A549 (cell line): Measurements from ENCODE around the gene DBF4B. TPM values are rescaled to one million over a fixed set of nuclear protein-coding genes. Genes with fewer than 3 reads are reported as not detected.

ENCODE experiments used
- ATAC-seq, 2 experiments: fragments of 200-7000 bp in 1 of 2; fragments of >200 bp in 1 of 2; cut with Nextera tagmentation in 1 of 2; cut with Tn5 transposase in 1 of 2; 3 replicates each; pipeline versions ENCODE4 v1.8.0 to v1.9.1; 2018 to 2020; ENCODE audit warnings: mild to moderate bottlenecking in 1 of 2, moderate library complexity in 1 of 2
- CTCF ChIA-PET: fragments of 300-600 bp; sonication (Branson Sonifier 250); formaldehyde crosslinking; extraction: SDS; loops from one replicate; lab custom pipeline; 2021; ENCODE audit warnings: antibody characterized with exemption, inconsistent platforms; lab: Yijun Ruan, JAX
- POLR2A ChIA-PET: fragments of 350-600 bp; formaldehyde crosslinking; extraction: SDS; loops from one replicate; lab custom pipeline; 2021; ENCODE audit warnings: antibody characterized with exemption, inconsistent platforms; lab: Yijun Ruan, JAX
- DNase-seq, 2 experiments: peaks; one replicate each; pipeline versions ENCODE4 v3.0.0 to v3.0.0-alpha.2; 2011 to 2016; ENCODE audit warnings: low read depth in 1 of 2, low spot score in 1 of 2
- FAIRE-seq: peaks from 2 replicates; lab custom pipeline; 2011; peaks lifted over from hg19 to GRCh38; lab: Jason Lieb, UNC
- H3K27ac ChIP-seq, 2 experiments: fragments of >200 bp; sonication (Bioruptor Twin); formaldehyde crosslinking; 3 replicates each; pipeline ENCODE4 v1.5.1; 2016 to 2017
- H3K4me1 ChIP-seq: fragments of >200 bp; sonication (Bioruptor Twin); formaldehyde crosslinking; 3 replicates; pipeline ENCODE4 v1.6.1; 2016
- H3K4me2 ChIP-seq: fragments of >200 bp; sonication (Bioruptor Twin); formaldehyde crosslinking; 3 replicates; pipeline ENCODE4 v1.6.1; 2016
- H3K4me3 ChIP-seq: fragments of >200 bp; sonication (Bioruptor Twin); formaldehyde crosslinking; 3 replicates; pipeline ENCODE4 v1.5.1; 2016
- H3K9me3 ChIP-seq: fragments of >200 bp; sonication (Bioruptor Twin); formaldehyde crosslinking; 3 replicates; pipeline ENCODE4 v1.6.1; 2016
- BHLHE40 ChIP-seq: IDR thresholded peaks from 2 replicates; pipeline ENCODE4 v1.6.1; 2012; ENCODE audit warnings: low read depth, low read length, inconsistent platforms
- CEBPB ChIP-seq, 2 experiments: fragments of >200 bp in 1 of 2; sonication (Bioruptor Twin) in 1 of 2; formaldehyde crosslinking in 1 of 2; IDR thresholded peaks; 2 replicates each; pipeline ENCODE4 v1.6.1; 2012 to 2016
- CHD4 ChIP-seq: fragments of 200-600 bp; sonication (generic); IDR thresholded peaks from 2 replicates; pipeline ENCODE4 v1.6.1; 2016; ENCODE audit warnings: antibody characterized with exemption, mild to moderate bottlenecking, borderline replicate concordance
- EHMT2 ChIP-seq: fragments of 200-600 bp; sonication (generic); IDR thresholded peaks from 2 replicates; pipeline ENCODE4 v1.6.1; 2016; ENCODE audit warnings: antibody characterized with exemption, low read depth, mild to moderate bottlenecking, moderate library complexity
- EP300 ChIP-seq, 2 experiments: fragments of >200 bp; sonication (Bioruptor Twin); formaldehyde crosslinking; IDR thresholded peaks; 2 replicates in 1 of 2; 3 replicates in 1 of 2; pipeline ENCODE4 v1.6.1; 2016 to 2017
- ESRRA ChIP-seq: fragments of 150-350 bp; IDR thresholded peaks from 2 replicates; pipeline ENCODE4 v1.6.1; 2014; ENCODE audit warnings: mild to moderate bottlenecking, low read length, borderline replicate concordance
- FOSB ChIP-seq: fragments of 250-450 bp; sonication (Bioruptor Pico); IDR thresholded peaks from 2 replicates; pipeline ENCODE4 v1.5.0; 2020; ENCODE audit warnings: mild to moderate bottlenecking, moderate library complexity
- FOSL2 ChIP-seq, 2 experiments: fragments of 450-650 bp in 1 of 2; fragments of >200 bp in 1 of 2; sonication (Bioruptor Twin) in 1 of 2; formaldehyde crosslinking; IDR thresholded peaks; 2 replicates each; pipeline versions ENCODE4 v1.5.0 to v1.6.1; 2016 to 2020; ENCODE audit warnings: mild to moderate bottlenecking in 1 of 2, moderate library complexity in 1 of 2
- HOXB13 ChIP-seq: fragments of 250-450 bp; sonication (Bioruptor Pico); IDR thresholded peaks from 2 replicates; pipeline ENCODE4 v1.5.0; 2020; ENCODE audit warnings: low read depth, mild to moderate bottlenecking, moderate library complexity
- HOXB5 ChIP-seq: fragments of 250-450 bp; sonication (Bioruptor Pico); IDR thresholded peaks from 2 replicates; pipeline ENCODE4 v1.5.0; 2020; ENCODE audit warnings: mild to moderate bottlenecking, moderate library complexity
- MAFK ChIP-seq: fragments of 450-650 bp; IDR thresholded peaks from 2 replicates; pipeline ENCODE4 v1.6.1; 2014; ENCODE audit not compliant: partially characterized antibody
- MYC ChIP-seq: IDR thresholded peaks from 2 replicates; pipeline ENCODE4 v1.6.1; 2012; ENCODE audit warnings: mild to moderate bottlenecking, inconsistent platforms, low read length, improper control_type of control experiment, borderline replicate concordance
- NFE2L2 ChIP-seq: fragments of 150-350 bp; conservative IDR thresholded peaks from 2 replicates; pipeline ENCODE4 v1.6.1; 2014; ENCODE audit warnings: low read length
- PHF8 ChIP-seq: fragments of 200-600 bp; sonication (generic); IDR thresholded peaks from 2 replicates; pipeline ENCODE4 v1.6.1; 2016; ENCODE audit warnings: low read depth, mild to moderate bottlenecking, antibody characterized with exemption, moderate library complexity, borderline replicate concordance
- POLR2A ChIP-seq: IDR thresholded peaks from 2 replicates; pipeline ENCODE4 v1.6.1; 2012; ENCODE audit warnings: mild to moderate bottlenecking, low read length
- POLR2AphosphoS2 ChIP-seq: conservative IDR thresholded peaks from 2 replicates; pipeline ENCODE4 v1.6.1; 2012; ENCODE audit warnings: low read length, improper control_type of control experiment, inconsistent platforms
- RAD21 ChIP-seq, 2 experiments: fragments of >200 bp in 1 of 2; sonication (Bioruptor Twin) in 1 of 2; formaldehyde crosslinking in 1 of 2; IDR thresholded peaks in 1 of 2; conservative IDR thresholded peaks in 1 of 2; 2 replicates in 1 of 2; 3 replicates in 1 of 2; pipeline ENCODE4 v1.6.1; 2012 to 2018; ENCODE audit warnings: inconsistent platforms in 1 of 2
- RARB ChIP-seq: fragments of 250-450 bp; sonication (Bioruptor Pico); IDR thresholded peaks from 2 replicates; pipeline ENCODE4 v1.8.0; 2021; ENCODE audit warnings: mild to moderate bottlenecking, moderate library complexity
- RCOR1 ChIP-seq: fragments of 150-350 bp; IDR thresholded peaks from 2 replicates; pipeline ENCODE4 v1.6.1; 2014; ENCODE audit warnings: antibody characterized with exemption, low read length, low read depth
- RFX5 ChIP-seq: fragments of 450-650 bp; IDR thresholded peaks from 2 replicates; pipeline ENCODE4 v1.7.1; 2014; ENCODE audit warnings: antibody characterized with exemption, mild to moderate bottlenecking, moderate library complexity
- RNF2 ChIP-seq: fragments of 200-600 bp; sonication (generic); IDR thresholded peaks from 2 replicates; pipeline ENCODE4 v1.6.1; 2016; ENCODE audit warnings: low read depth, mild to moderate bottlenecking, antibody characterized with exemption, moderate library complexity, borderline replicate concordance
- SMC3 ChIP-seq: fragments of >200 bp; sonication (Bioruptor Twin); formaldehyde crosslinking; IDR thresholded peaks from 3 replicates; pipeline ENCODE4 v1.6.1; 2018; ENCODE audit warnings: inconsistent platforms
- SREBF2 ChIP-seq: fragments of 450-650 bp; IDR thresholded peaks from 2 replicates; pipeline ENCODE4 v1.6.1; 2014; ENCODE audit warnings: mild to moderate bottlenecking, moderate library complexity
- ZFP36 ChIP-seq: fragments of 450-650 bp; IDR thresholded peaks from 2 replicates; pipeline ENCODE4 v1.6.1; 2014; ENCODE audit warnings: borderline replicate concordance; ENCODE audit not compliant: partially characterized antibody
- ZNF302 ChIP-seq: fragments of 250-450 bp; sonication (Bioruptor Pico); IDR thresholded peaks from 2 replicates; pipeline ENCODE4 v1.9.0; 2021; ENCODE audit warnings: inconsistent platforms, mild to moderate bottlenecking, moderate library complexity
- WGBS: methylation state at CpG from one replicate; pipeline ENCODE4 v1.1.6; 2017; ENCODE audit errors: missing lambda C conversion rate; 5-methylcytosine and 5-hydroxymethylcytosine counted together
- polyA plus RNA-seq, 4 experiments: library from polyadenylated mRNA; depleted of rRNA in 3 of 4; stranded (reverse); fragments of >200 nt; fragmentation: RNase III in 1 of 4; extraction: RNeasy Plus Mini Kit Qiagen cat#74134 plus additional on column Dnase treatment in 1 of 4; gene quantifications; 2 replicates in 3 of 4; 3 replicates in 1 of 4; pipeline ENCODE4 v1.2.3, GENCODE V29; 2011 to 2017
- TF ChIP-seq, protein P1 (sequence below): fragments of >200 bp; sonication (Bioruptor Twin); formaldehyde crosslinking; IDR thresholded peaks from 3 replicates; pipeline ENCODE4 v1.5.1; 2016
- TF ChIP-seq, protein P2 (sequence below): fragments of 450-650 bp; IDR thresholded peaks from 2 replicates; pipeline ENCODE4 v1.6.1; 2014; ENCODE audit warnings: antibody characterized with exemption
- TF ChIP-seq, protein P3 (sequence below): fragments of >200 bp; sonication (Bioruptor Twin); formaldehyde crosslinking; IDR thresholded peaks from 3 replicates; pipeline ENCODE4 v1.6.1; 2016
- TF ChIP-seq, protein P4 (sequence below): IDR thresholded peaks from 2 replicates; pipeline ENCODE4 v1.6.1; 2012; ENCODE audit warnings: low read depth, borderline replicate concordance

The DBF4B gene
- polyA plus RNA-seq, 2 of the 4 experiments (the other 2 are of a cell fraction): 16.9 to 32.3 TPM

DNA sequence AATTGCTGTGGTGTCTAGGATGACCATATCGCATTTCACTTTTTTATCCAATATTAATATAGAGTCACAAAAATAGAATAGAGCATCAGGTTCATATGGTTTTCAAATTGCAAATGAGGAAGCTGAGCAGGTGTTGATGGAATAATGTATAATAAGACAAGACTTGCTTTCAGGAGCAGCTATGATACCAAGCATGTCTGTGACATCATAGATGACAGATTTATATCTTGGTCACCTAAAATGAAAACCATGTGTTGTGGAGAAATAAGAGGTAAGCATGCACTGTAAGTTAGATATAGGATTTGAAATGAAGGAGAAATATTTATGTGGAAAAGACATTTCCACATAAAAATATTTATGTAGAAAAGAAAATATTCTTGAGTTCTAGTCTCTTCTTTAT is 43.6 kb upstream of the DBF4B start:
- FAIRE-seq: no peak

DNA sequence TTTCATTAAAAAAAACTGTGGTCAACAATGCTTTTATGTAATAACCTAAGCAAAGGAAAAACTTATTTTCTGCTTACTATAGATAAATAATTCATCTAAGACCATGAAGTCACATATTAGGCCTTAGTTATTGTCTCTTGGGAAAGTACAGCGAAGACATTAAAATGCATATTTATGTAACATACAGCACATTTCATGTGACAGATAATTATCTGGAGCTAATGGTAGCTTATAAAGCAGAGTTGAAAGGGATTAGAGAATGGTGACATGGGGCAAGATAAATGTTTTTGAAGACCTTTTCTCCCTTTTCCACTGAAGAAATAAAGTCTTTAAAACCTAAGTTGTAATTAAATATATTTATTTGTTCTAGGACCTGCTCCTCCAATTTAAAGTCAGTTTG is 42.5 kb upstream of the DBF4B start:
- H3K4me2 ChIP-seq: no peak overlapping the region
- DNase-seq: no peak
- ChIA-PET CTCF (interaction anchor here (0.6 to 1.9 kb wide), 7 partner anchors 10 to 266 kb away, joined by 3 to 9 read pairs (median 5); partner anchors contain the start of gene MEIOC), POLR2A (no interaction called here)
- peak; percentile 15 for TF ChIP-seq MAFK
- TF ChIP-seq, protein P1, sequence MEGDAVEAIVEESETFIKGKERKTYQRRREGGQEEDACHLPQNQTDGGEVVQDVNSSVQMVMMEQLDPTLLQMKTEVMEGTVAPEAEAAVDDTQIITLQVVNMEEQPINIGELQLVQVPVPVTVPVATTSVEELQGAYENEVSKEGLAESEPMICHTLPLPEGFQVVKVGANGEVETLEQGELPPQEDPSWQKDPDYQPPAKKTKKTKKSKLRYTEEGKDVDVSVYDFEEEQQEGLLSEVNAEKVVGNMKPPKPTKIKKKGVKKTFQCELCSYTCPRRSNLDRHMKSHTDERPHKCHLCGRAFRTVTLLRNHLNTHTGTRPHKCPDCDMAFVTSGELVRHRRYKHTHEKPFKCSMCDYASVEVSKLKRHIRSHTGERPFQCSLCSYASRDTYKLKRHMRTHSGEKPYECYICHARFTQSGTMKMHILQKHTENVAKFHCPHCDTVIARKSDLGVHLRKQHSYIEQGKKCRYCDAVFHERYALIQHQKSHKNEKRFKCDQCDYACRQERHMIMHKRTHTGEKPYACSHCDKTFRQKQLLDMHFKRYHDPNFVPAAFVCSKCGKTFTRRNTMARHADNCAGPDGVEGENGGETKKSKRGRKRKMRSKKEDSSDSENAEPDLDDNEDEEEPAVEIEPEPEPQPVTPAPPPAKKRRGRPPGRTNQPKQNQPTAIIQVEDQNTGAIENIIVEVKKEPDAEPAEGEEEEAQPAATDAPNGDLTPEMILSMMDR: no peak
- no peak for ATAC-seq
- H3K4me3 ChIP-seq: no peak overlapping the region
- no peaks in the 10 kb centered on the region for H3K4me1 ChIP-seq
- H3K9me3 ChIP-seq: no peaks in the 10 kb centered on the region
- peak; percentile 67 for FAIRE-seq
- WGBS: 93% methylated on average over 1 of the region's 1 CpG
- no peak overlapping the region for H3K27ac ChIP-seq

More for the DNA sequence above, 43.6 kb upstream of the DBF4B start:
- ATAC-seq: no peak
- Histone ChIP-seq H3K27ac (no peak overlapping the region), H3K9me3 (no peaks in the 10 kb centered on the region), H3K4me1 (no peaks in the 10 kb centered on the region), H3K4me3 (no peak overlapping the region), H3K4me2 (no peak overlapping the region)
- CTCF ChIA-PET: no interaction called here
- 97% methylated on average over 1 of the region's 1 CpG for WGBS
- TF ChIP-seq HOXB5 (no peak), POLR2A (no peak), RAD21 (conservative IDR thresholded peaks at IDR 0.05 in 1 of 2, IDR thresholded peaks at IDR 0.05 in 1 of 2) (no peak), PHF8 (no peak), ESRRA (no peak), HOXB13 (CRISPR knock-in tag) (no peak), RNF2 (no peak), RCOR1 (no peak), BHLHE40 (no peak), POLR2AphosphoS2 (no peak)
- DNase-seq: no peak
- POLR2A ChIA-PET: interaction anchor here (0.6 kb wide), 1 partner anchor 13 kb away, joined by 4 read pairs; no protein-coding TSS in a partner anchor

DNA sequence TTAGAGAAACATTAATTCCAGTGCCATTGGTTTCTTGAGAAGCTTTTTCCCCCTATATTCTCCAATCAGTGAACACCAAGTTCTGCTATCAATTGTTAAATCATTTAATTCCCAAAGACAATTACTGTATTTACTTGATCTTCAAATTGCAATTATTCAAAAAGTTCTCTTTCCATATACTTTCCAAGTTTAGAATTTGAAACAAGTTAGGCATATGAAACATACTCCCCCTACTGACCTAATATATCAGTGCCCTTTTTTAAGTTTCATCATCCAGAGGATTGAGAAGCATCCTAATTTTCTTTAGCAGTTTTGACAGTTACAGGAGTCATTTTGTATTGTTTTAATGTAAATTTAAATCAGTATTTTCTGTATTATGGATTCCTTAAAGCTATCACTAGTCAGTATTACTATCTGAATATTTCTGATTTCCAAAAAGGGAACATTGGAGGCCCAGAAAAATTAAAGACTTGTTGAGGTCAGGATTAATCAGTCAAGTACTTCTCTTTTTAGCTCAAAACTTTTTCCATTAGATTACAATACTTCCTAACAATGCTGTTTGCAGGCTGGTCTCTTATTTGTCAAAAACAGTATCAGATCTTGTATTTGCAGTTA is 35.9 kb upstream of the DBF4B start:
- Histone ChIP-seq H3K9me3 (no peaks in the 10 kb centered on the region), H3K4me1 (no peaks in the 10 kb centered on the region), H3K27ac (no peak overlapping the region), H3K4me3 (no peak overlapping the region), H3K4me2 (no peak overlapping the region)
- ATAC-seq: peak; percentile 66 to 70; a peak in 3 of 6 replicates
- POLR2A ChIA-PET: no interaction called here
- CTCF ChIA-PET: interaction anchor here (0.6 to 4.5 kb wide), 31 partner anchors 9 to 296 kb away, joined by 3 to 45 read pairs (median 4); partner anchors contain the start of genes CCDC43 and MEIOC
- peak; percentile 99 for FAIRE-seq
- DNase-seq: peak; percentile 42 to 60
- TF ChIP-seq RCOR1 (no peak), EP300 (IDR thresholded peaks at IDR 0.05) (no peak), NFE2L2 (no peak), ZNF302 (CRISPR knock-in tag) (no peak), CHD4 (no peak), FOSB (CRISPR knock-in tag) (no peak), RFX5 (no peak), SREBF2 (no peak), ESRRA (no peak), POLR2A (no peak), RARB (CRISPR knock-in tag) (no peak), EHMT2 (no peak), MYC (no peak), MAFK (no peak), FOSL2 (IDR thresholded peaks at IDR 0.05) (no peak), FOSL2 (CRISPR knock-in tag; IDR thresholded peaks at IDR 0.05) (no peak), SMC3 (peak; percentile 65), BHLHE40 (no peak), CEBPB (IDR thresholded peaks at IDR 0.05) (peak in 1 of 2 experiments; percentile 23; a peak in 1 of 4 replicates), ZFP36 (no peak), RAD21 (conservative IDR thresholded peaks at IDR 0.05 in 1 of 2, IDR thresholded peaks at IDR 0.05 in 1 of 2) (peak; percentile 61 to 76)
- TF ChIP-seq, protein P2, sequence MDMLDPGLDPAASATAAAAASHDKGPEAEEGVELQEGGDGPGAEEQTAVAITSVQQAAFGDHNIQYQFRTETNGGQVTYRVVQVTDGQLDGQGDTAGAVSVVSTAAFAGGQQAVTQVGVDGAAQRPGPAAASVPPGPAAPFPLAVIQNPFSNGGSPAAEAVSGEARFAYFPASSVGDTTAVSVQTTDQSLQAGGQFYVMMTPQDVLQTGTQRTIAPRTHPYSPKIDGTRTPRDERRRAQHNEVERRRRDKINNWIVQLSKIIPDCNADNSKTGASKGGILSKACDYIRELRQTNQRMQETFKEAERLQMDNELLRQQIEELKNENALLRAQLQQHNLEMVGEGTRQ: no peak
- TF ChIP-seq, protein P3, sequence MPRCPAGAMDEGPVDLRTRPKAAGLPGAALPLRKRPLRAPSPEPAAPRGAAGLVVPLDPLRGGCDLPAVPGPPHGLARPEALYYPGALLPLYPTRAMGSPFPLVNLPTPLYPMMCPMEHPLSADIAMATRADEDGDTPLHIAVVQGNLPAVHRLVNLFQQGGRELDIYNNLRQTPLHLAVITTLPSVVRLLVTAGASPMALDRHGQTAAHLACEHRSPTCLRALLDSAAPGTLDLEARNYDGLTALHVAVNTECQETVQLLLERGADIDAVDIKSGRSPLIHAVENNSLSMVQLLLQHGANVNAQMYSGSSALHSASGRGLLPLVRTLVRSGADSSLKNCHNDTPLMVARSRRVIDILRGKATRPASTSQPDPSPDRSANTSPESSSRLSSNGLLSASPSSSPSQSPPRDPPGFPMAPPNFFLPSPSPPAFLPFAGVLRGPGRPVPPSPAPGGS: no peak
- TF ChIP-seq, protein P4, sequence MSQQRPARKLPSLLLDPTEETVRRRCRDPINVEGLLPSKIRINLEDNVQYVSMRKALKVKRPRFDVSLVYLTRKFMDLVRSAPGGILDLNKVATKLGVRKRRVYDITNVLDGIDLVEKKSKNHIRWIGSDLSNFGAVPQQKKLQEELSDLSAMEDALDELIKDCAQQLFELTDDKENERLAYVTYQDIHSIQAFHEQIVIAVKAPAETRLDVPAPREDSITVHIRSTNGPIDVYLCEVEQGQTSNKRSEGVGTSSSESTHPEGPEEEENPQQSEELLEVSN: no peak
